Peyer's patch (tissue), 4 donors: ENCODE data around the gene PPP1R16B. TPM values are rescaled to one million over a fixed set of nuclear protein-coding genes. Genes with fewer than 3 reads are reported as not detected.

ENCODE experiments used
- DNase-seq, 3 donors: peaks; one replicate each; pipeline ENCODE4 v3.0.0-alpha.2; 2017 to 2019
- H3K27ac ChIP-seq, 4 donors: fragments of 200-600 bp; sonication (generic); one replicate each; pipeline ENCODE4 v1.5.1; 2016 to 2019
- H3K27me3 ChIP-seq, 2 donors: fragments of 200-600 bp; sonication (generic); one replicate each; pipeline ENCODE4 v1.5.1; 2019
- H3K36me3 ChIP-seq, 3 donors: fragments of 200-600 bp; sonication (generic); one replicate each; pipeline ENCODE4 v1.5.1; 2016 to 2019
- H3K4me1 ChIP-seq, 4 donors: fragments of 200-600 bp; sonication (generic); one replicate each; pipeline ENCODE4 v1.5.1; 2016 to 2019
- H3K4me3 ChIP-seq, 4 donors: fragments of 200-600 bp; sonication (generic); 1 replicate in 3 of 4; 2 replicates in 1 of 4; pipeline ENCODE4 v1.5.1; 2016 to 2019; ENCODE audit warnings: mild to moderate bottlenecking in 1 of 4
- H3K9me3 ChIP-seq, 4 donors: fragments of 200-600 bp; sonication (generic); one replicate each; pipeline ENCODE4 v1.5.1; 2016 to 2019; ENCODE audit warnings: mild to moderate bottlenecking in 1 of 4
- CTCF ChIP-seq, 6 experiments: fragments of 450-650 bp in 4 of 6; fragments of 200-600 bp in 2 of 6; sonication (generic) in 1 of 6; IDR thresholded peaks; one replicate each; pipeline ENCODE4 v1.5.1; 2017 to 2019; ENCODE audit warnings: antibody characterized with exemption in 6 of 6, mild to moderate bottlenecking in 3 of 6, moderate library complexity in 1 of 6
- POLR2A ChIP-seq, 2 donors: fragments of 450-650 bp; IDR thresholded peaks; one replicate each; pipeline ENCODE4 v1.5.1; 2017; ENCODE audit warnings: antibody characterized with exemption in 2 of 2, mild to moderate bottlenecking in 2 of 2, moderate library complexity in 2 of 2
- total RNA-seq, 4 donors: library from RNA; depleted of rRNA; stranded (reverse); fragments of >200 nt; gene quantifications; one replicate each; pipeline ENCODE4 v1.1.0, GENCODE V29; 2016

Gene PPP1R16B
- total RNA-seq, 4 donors from 2014 or later = 3.2 to 41.3 (median 7.2) TPM

GRCh38 chr20:38946836-38947235 is 141.3 kb downstream of the PPP1R16B start:
- no peak overlapping the region for H3K27ac ChIP-seq
- no peak for TF ChIP-seq POLR2A (IDR thresholded peaks at IDR 0.05)
- no peak for TF ChIP-seq CTCF (IDR thresholded peaks at IDR 0.05)
- H3K9me3 ChIP-seq = no peaks in the 10 kb centered on the region
- no peak overlapping the region for H3K4me3 ChIP-seq
- H3K36me3 ChIP-seq = no peaks in the 10 kb centered on the region
- DNase-seq = no peak
- no peaks in the 10 kb centered on the region for H3K4me1 ChIP-seq
- H3K27me3 ChIP-seq = no peaks in the 10 kb centered on the region

- Histone ChIP-seq H3K36me3 (no peaks in the 10 kb centered on the region), H3K27ac (no peak overlapping the region), H3K4me3 (no peak overlapping the region), H3K27me3 (no peaks in the 10 kb centered on the region), H3K4me1 (no peaks in the 10 kb centered on the region), H3K9me3 (no peaks in the 10 kb centered on the region)
- no peak for TF ChIP-seq POLR2A (IDR thresholded peaks at IDR 0.05)
- no peak for TF ChIP-seq CTCF (IDR thresholded peaks at IDR 0.05)
- no peak for DNase-seq
Observed at GRCh38 chr20:38947931-38948362, 142.4 kb downstream of the PPP1R16B start.

- DNase-seq = no peak
- Histone ChIP-seq H3K4me3 (no peak overlapping the region), H3K9me3 (no peaks in the 10 kb centered on the region), H3K36me3 (no peaks in the 10 kb centered on the region), H3K27ac (no peak overlapping the region), H3K27me3 (no peaks in the 10 kb centered on the region), H3K4me1 (no peaks in the 10 kb centered on the region)
- TF ChIP-seq POLR2A (IDR thresholded peaks at IDR 0.05) (no peak), CTCF (IDR thresholded peaks at IDR 0.05) (no peak)
Observed at GRCh38 chr20:38950254-38950653, 144.8 kb downstream of the PPP1R16B start.

GRCh38 chr20:38951611-38952010 is 146.1 kb downstream of the PPP1R16B start:
- Histone ChIP-seq H3K27me3 (no peaks in the 10 kb centered on the region), H3K9me3 (no peaks in the 10 kb centered on the region), H3K4me3 (no peak overlapping the region), H3K4me1 (no peaks in the 10 kb centered on the region), H3K36me3 (no peaks in the 10 kb centered on the region), H3K27ac (no peak overlapping the region)
- no peak for TF ChIP-seq CTCF (IDR thresholded peaks at IDR 0.05)
- no peak for TF ChIP-seq POLR2A (IDR thresholded peaks at IDR 0.05)
- DNase-seq = no peak

GRCh38 chr20:38952153-38952552 is 146.7 kb downstream of the PPP1R16B start:
- no peaks in the 10 kb centered on the region for H3K36me3 ChIP-seq
- no peaks in the 10 kb centered on the region for H3K27me3 ChIP-seq
- no peak overlapping the region for H3K27ac ChIP-seq
- H3K4me1 ChIP-seq = no peaks in the 10 kb centered on the region
- TF ChIP-seq CTCF (IDR thresholded peaks at IDR 0.05) = no peak
- TF ChIP-seq POLR2A (IDR thresholded peaks at IDR 0.05) = no peak
- no peak overlapping the region for H3K4me3 ChIP-seq
- H3K9me3 ChIP-seq = no peaks in the 10 kb centered on the region
- DNase-seq = no peak
